ENCODE results near the gene MFN1.

DNA sequence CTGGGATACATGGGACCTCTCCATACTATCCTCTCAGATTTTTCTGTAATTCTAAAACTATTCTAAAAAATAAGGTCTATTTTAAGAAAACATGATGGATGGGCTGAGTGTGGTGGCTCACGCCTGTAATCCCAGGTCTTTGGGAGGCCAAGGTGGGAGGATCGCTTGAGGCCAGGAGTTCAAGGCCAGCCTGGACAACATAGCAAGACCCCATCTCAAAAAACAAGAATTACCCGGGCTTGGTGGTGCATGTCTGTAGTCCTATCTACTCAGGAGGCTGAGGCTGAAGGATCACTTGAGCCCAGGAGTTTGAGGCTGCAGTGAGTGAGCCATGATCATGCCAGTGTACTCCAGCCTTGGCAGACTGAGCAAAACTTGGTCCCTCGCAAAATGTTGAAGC lies 15.3 kb upstream of the MFN1 start:
- TF ChIP-seq, protein P1, sequence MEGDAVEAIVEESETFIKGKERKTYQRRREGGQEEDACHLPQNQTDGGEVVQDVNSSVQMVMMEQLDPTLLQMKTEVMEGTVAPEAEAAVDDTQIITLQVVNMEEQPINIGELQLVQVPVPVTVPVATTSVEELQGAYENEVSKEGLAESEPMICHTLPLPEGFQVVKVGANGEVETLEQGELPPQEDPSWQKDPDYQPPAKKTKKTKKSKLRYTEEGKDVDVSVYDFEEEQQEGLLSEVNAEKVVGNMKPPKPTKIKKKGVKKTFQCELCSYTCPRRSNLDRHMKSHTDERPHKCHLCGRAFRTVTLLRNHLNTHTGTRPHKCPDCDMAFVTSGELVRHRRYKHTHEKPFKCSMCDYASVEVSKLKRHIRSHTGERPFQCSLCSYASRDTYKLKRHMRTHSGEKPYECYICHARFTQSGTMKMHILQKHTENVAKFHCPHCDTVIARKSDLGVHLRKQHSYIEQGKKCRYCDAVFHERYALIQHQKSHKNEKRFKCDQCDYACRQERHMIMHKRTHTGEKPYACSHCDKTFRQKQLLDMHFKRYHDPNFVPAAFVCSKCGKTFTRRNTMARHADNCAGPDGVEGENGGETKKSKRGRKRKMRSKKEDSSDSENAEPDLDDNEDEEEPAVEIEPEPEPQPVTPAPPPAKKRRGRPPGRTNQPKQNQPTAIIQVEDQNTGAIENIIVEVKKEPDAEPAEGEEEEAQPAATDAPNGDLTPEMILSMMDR (IDR thresholded peaks at IDR 0.05): no peak
- TF ChIP-seq POLR2A (IDR thresholded peaks at IDR 0.05): no peak

All from suprapubic skin (tissue), 3 donors.